Smooth muscle cell (in vitro differentiated cells): ENCODE results near the gene CA9. TPM values are rescaled to one million over a fixed set of nuclear protein-coding genes. Genes with fewer than 3 reads are reported as not detected.

ENCODE experiments used
- DNase-seq: peaks from one replicate; lab custom pipeline; 2025; ENCODE audit not compliant: unreplicated experiment; lab: John Stamatoyannopoulos, UW
- H2AFZ ChIP-seq: fragments of 200-600 bp; sonication (generic); 2 replicates; pipeline ENCODE4 v1.6.0; 2016; ENCODE audit warnings: antibody characterized with exemption, low read depth, mild to moderate bottlenecking
- H3F3A ChIP-seq: fragments of 200-600 bp; sonication (generic); 2 replicates; pipeline ENCODE4 v1.6.0; 2017; ENCODE audit warnings: antibody characterized with exemption, low read depth
- H3K27ac ChIP-seq: fragments of 200-600 bp; sonication (generic); 2 replicates; pipeline ENCODE4 v1.5.1; 2016; ENCODE audit warnings: low read depth, mild to moderate bottlenecking
- H3K27me3 ChIP-seq: fragments of 200-600 bp; sonication (generic); 2 replicates; pipeline ENCODE4 v1.6.1; 2016; ENCODE audit warnings: low read depth, mild to moderate bottlenecking
- H3K36me3 ChIP-seq: fragments of 200-600 bp; sonication (generic); 2 replicates; pipeline ENCODE4 v1.5.1; 2016; ENCODE audit warnings: low read depth
- H3K4me1 ChIP-seq: fragments of 200-600 bp; sonication (generic); 2 replicates; pipeline ENCODE4 v1.5.1; 2016; ENCODE audit warnings: low read depth
- H3K4me2 ChIP-seq: fragments of 200-600 bp; sonication (generic); 2 replicates; pipeline ENCODE4 v1.6.0; 2016; ENCODE audit warnings: mild to moderate bottlenecking
- H3K4me3 ChIP-seq: fragments of 200-600 bp; sonication (generic); 2 replicates; pipeline ENCODE4 v1.5.1; 2016; ENCODE audit warnings: mild to moderate bottlenecking
- H3K79me2 ChIP-seq: fragments of 200-600 bp; sonication (generic); 2 replicates; pipeline ENCODE4 v1.6.0; 2016; ENCODE audit warnings: low read depth, mild to moderate bottlenecking
- H3K9ac ChIP-seq: fragments of 200-600 bp; sonication (generic); 2 replicates; pipeline ENCODE4 v1.6.0; 2016; ENCODE audit warnings: low read depth
- H3K9me3 ChIP-seq: fragments of 200-600 bp; sonication (generic); replicated peaks from 2 replicates; pipeline ENCODE4 v1.5.1; 2016; ENCODE audit warnings: low read depth
- H4K20me1 ChIP-seq: fragments of 200-600 bp; sonication (generic); 2 replicates; pipeline ENCODE4 v1.6.0; 2016; ENCODE audit warnings: low read depth
- CTCF ChIP-seq: fragments of 200-600 bp; sonication (generic); IDR thresholded peaks from 2 replicates; pipeline ENCODE4 v1.5.1; 2017; ENCODE audit warnings: borderline replicate concordance, mild to moderate bottlenecking, antibody characterized with exemption; ENCODE audit not compliant: insufficient read depth, poor library complexity, severe bottlenecking
- WGBS: methylation state at CpG from one replicate; pipeline ENCODE4 v1.1.7; 2016; ENCODE audit warnings: low lambda C conversion rate; 5-methylcytosine and 5-hydroxymethylcytosine counted together
- polyA plus RNA-seq: library from polyadenylated mRNA; unstranded; fragments of >200 nt; fragmentation: Nextera tagmentation; extraction: Ambion mirVana; gene quantifications from 2 replicates; pipeline ENCODE4 v1.2.1, GENCODE V29; 2016
- total RNA-seq: library from RNA; depleted of rRNA; stranded (reverse); fragments of >200 nt; gene quantifications from 2 replicates; pipeline ENCODE4 v1.2.3, GENCODE V29; 2014

CA9 gene
- total and polyA plus RNA-seq, 2 experiments from 2014 or later = 4.6 TPM; not detected in 1

GRCh38 chr9:35725362-35725761 is 51.6 kb downstream of the CA9 start:
- peaks cover 53% of the 10 kb centered on the region for H4K20me1 ChIP-seq
- peaks cover 14% of the 10 kb centered on the region for H3K36me3 ChIP-seq
- no peak overlapping the region for H3K27ac ChIP-seq
- peaks cover 12% of the 10 kb centered on the region for H3F3A ChIP-seq
- no peaks in the 10 kb centered on the region for H3K9me3 ChIP-seq
- H2AFZ ChIP-seq = no peak overlapping the region
- H3K4me2 ChIP-seq = no peak overlapping the region
- H3K4me1 ChIP-seq = peaks cover 30% of the 10 kb centered on the region
- 99% methylated on average over 11 of the region's 11 CpGs for WGBS
- H3K27me3 ChIP-seq = no peaks in the 10 kb centered on the region
- peaks cover 71% of the 10 kb centered on the region for H3K79me2 ChIP-seq
- no peak for TF ChIP-seq CTCF
- no peak overlapping the region for H3K9ac ChIP-seq
- no peak overlapping the region for H3K4me3 ChIP-seq
- DNase-seq = no peak

- Histone ChIP-seq H3F3A (peaks cover 12% of the 10 kb centered on the region), H3K79me2 (peaks cover 76% of the 10 kb centered on the region), H3K27ac (peak overlapping the region; percentile 94), H3K4me1 (peaks cover 40% of the 10 kb centered on the region), H3K36me3 (no peaks in the 10 kb centered on the region), H3K9me3 (no peaks in the 10 kb centered on the region), H3K4me3 (no peak overlapping the region), H3K27me3 (no peaks in the 10 kb centered on the region), H3K9ac (peak overlapping the region; percentile 16), H2AFZ (no peak overlapping the region), H4K20me1 (peaks cover 62% of the 10 kb centered on the region), H3K4me2 (peak overlapping the region; percentile 92)
- 63% methylated on average over 3 of the region's 3 CpGs for WGBS
- TF ChIP-seq CTCF = no peak
- DNase-seq = no peak
Measured at GRCh38 chr9:35726931-35727330, 53.2 kb downstream of the CA9 start.

- Histone ChIP-seq H3K36me3 (no peaks in the 10 kb centered on the region), H3K9ac (peak overlapping the region; percentile 16), H4K20me1 (peaks cover 62% of the 10 kb centered on the region), H3K4me1 (peaks cover 40% of the 10 kb centered on the region), H3K27ac (peak overlapping the region; percentile 94), H3K27me3 (no peaks in the 10 kb centered on the region), H3F3A (peaks cover 12% of the 10 kb centered on the region), H2AFZ (no peak overlapping the region), H3K4me2 (peak overlapping the region; percentile 92), H3K9me3 (no peaks in the 10 kb centered on the region), H3K4me3 (peak overlapping the region; percentile 83), H3K79me2 (peaks cover 76% of the 10 kb centered on the region)
- TF ChIP-seq CTCF = no peak
- no peak for DNase-seq
- WGBS = 9% methylated on average over 5 of the region's 5 CpGs
Measured at GRCh38 chr9:35727676-35728040, 53.9 kb downstream of the CA9 start.

- no peaks in the 10 kb centered on the region for H3K9me3 ChIP-seq
- H3F3A ChIP-seq = peaks cover 12% of the 10 kb centered on the region
- TF ChIP-seq CTCF = no peak
- peak overlapping the region; percentile 14 for H3K9ac ChIP-seq
- H3K36me3 ChIP-seq = no peaks in the 10 kb centered on the region
- peaks cover 62% of the 10 kb centered on the region for H4K20me1 ChIP-seq
- H3K4me2 ChIP-seq = peak overlapping the region; percentile 92
- DNase-seq = peak; percentile 11
- peaks cover 42% of the 10 kb centered on the region for H3K4me1 ChIP-seq
- H3K27me3 ChIP-seq = no peaks in the 10 kb centered on the region
- no peak overlapping the region for H2AFZ ChIP-seq
- 2% methylated on average over 9 of the region's 10 CpGs for WGBS
- peaks cover 78% of the 10 kb centered on the region for H3K79me2 ChIP-seq
- peak overlapping the region; percentile 94 for H3K27ac ChIP-seq
- H3K4me3 ChIP-seq = peak overlapping the region; percentile 83
Measured at GRCh38 chr9:35728041-35728971, 54.6 kb downstream of the CA9 start.
